ENCODE measurements around the gene COMMD9. TPM values are rescaled to one million over a fixed set of nuclear protein-coding genes. Genes with fewer than 3 reads are reported as not detected.

COMMD9 gene
- total and polyA plus RNA-seq, 2 donors (not counting 1 experiment from before 2014, with no cell fraction given) = 41.3 to 47.4 TPM

- no peaks in the 10 kb centered on the region for H3K9me3 Mint-ChIP-seq (ENCODE audit: insufficient read depth)
- intact Hi-C loops (cut with micrococcal nuclease) = loop anchor here (5.0 kb wide), 1 partner anchor 367 kb away; no protein-coding TSS in a partner anchor
- DNase-seq = no peak
- H3K27me3 Mint-ChIP-seq = peaks cover 28% of the 10 kb centered on the region
- no peak overlapping the region for H2AFZ ChIP-seq (ENCODE audit: insufficient read depth, low read depth, low read length, poor library complexity, severe bottlenecking)
- H3K36me3 ChIP-seq (replicated peaks in 1 of 2; ENCODE audit: control extremely low read depth in 1 of 2, control insufficient read depth in 1 of 2, extremely low read depth in 1 of 2, insufficient read depth in 2 of 2, low read length in 1 of 2) = no peaks in the 10 kb centered on the region
- CTCF ChIA-PET = interaction anchor here (1.3 to 3.3 kb wide), 3 partner anchors 13 to 188 kb away, joined by 6 to 21 read pairs (median 12); no protein-coding TSS in a partner anchor
- H3K9ac ChIP-seq (ENCODE audit: low read length) = no peak overlapping the region
- H3K27ac Mint-ChIP-seq = no peak overlapping the region
- no peak overlapping the region for H3K4me3 ChIP-seq (ENCODE audit: control extremely low read depth in 1 of 5, extremely low read depth in 1 of 5, insufficient read depth in 1 of 5, low read depth in 2 of 5, low read length in 4 of 5)
- no peaks in the 10 kb centered on the region for H3K27me3 ChIP-seq (replicated peaks in 1 of 4; ENCODE audit: control extremely low read depth in 1 of 4, control insufficient read depth in 3 of 4, insufficient read depth in 4 of 4, low read length in 3 of 4)
- H3K4me3 Mint-ChIP-seq = no peak overlapping the region
- no peaks in the 10 kb centered on the region for H3K4me1 Mint-ChIP-seq
- no peak for ATAC-seq (ENCODE audit: low read depth)
- TF ChIP-seq EZH2 (IDR thresholded peaks at IDR 0.05; ENCODE audit: borderline replicate concordance, insufficient read depth, low read depth, low read length, poor library complexity, severe bottlenecking) = no peak
- TF ChIP-seq, protein P1, sequence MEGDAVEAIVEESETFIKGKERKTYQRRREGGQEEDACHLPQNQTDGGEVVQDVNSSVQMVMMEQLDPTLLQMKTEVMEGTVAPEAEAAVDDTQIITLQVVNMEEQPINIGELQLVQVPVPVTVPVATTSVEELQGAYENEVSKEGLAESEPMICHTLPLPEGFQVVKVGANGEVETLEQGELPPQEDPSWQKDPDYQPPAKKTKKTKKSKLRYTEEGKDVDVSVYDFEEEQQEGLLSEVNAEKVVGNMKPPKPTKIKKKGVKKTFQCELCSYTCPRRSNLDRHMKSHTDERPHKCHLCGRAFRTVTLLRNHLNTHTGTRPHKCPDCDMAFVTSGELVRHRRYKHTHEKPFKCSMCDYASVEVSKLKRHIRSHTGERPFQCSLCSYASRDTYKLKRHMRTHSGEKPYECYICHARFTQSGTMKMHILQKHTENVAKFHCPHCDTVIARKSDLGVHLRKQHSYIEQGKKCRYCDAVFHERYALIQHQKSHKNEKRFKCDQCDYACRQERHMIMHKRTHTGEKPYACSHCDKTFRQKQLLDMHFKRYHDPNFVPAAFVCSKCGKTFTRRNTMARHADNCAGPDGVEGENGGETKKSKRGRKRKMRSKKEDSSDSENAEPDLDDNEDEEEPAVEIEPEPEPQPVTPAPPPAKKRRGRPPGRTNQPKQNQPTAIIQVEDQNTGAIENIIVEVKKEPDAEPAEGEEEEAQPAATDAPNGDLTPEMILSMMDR (IDR thresholded peaks at IDR 0.05) = no peak
- H3K4me2 ChIP-seq (replicated peaks; ENCODE audit: low read depth, low read length, poor library complexity, severe bottlenecking) = no peak overlapping the region
- WGBS (ENCODE audit: insufficient coverage) = no CpG with 5 or more reads among the region's 1 CpG
- POLR2A ChIA-PET = no interaction called here
- H3K27ac ChIP-seq (ENCODE audit: low read length in 2 of 2) = no peak overlapping the region
- H3K4me1 ChIP-seq (ENCODE audit: control insufficient read depth in 2 of 2, insufficient read depth in 2 of 2, low read length in 2 of 2) = no peaks in the 10 kb centered on the region
- H4K20me1 ChIP-seq (ENCODE audit: control insufficient read depth, insufficient read depth, low read length, poor library complexity, severe bottlenecking) = no peaks in the 10 kb centered on the region
- no peaks in the 10 kb centered on the region for H3K9me3 ChIP-seq (ENCODE audit: control extremely low read depth in 1 of 3, control insufficient read depth in 2 of 3, insufficient read depth in 1 of 3, low read length in 2 of 3)
- H3K79me2 ChIP-seq (ENCODE audit: control insufficient read depth, insufficient read depth, low read length) = no peaks in the 10 kb centered on the region
Measured at GRCh38 chr11:36305047-36305446, 15.8 kb upstream of the COMMD9 start.

- H3K27me3 Mint-ChIP-seq = peaks cover 21% of the 10 kb centered on the region
- Histone ChIP-seq H3K9ac (ENCODE audit: low read length) (no peak overlapping the region), H3K27me3 (replicated peaks in 1 of 4; ENCODE audit: control extremely low read depth in 1 of 4, control insufficient read depth in 3 of 4, insufficient read depth in 4 of 4, low read length in 3 of 4) (no peaks in the 10 kb centered on the region), H2AFZ (ENCODE audit: insufficient read depth, low read depth, low read length, poor library complexity, severe bottlenecking) (no peak overlapping the region), H4K20me1 (ENCODE audit: control insufficient read depth, insufficient read depth, low read length, poor library complexity, severe bottlenecking) (no peaks in the 10 kb centered on the region), H3K4me2 (replicated peaks; ENCODE audit: low read depth, low read length, poor library complexity, severe bottlenecking) (no peak overlapping the region), H3K27ac (ENCODE audit: low read length in 2 of 2) (no peak overlapping the region), H3K9me3 (ENCODE audit: control extremely low read depth in 1 of 3, control insufficient read depth in 2 of 3, insufficient read depth in 1 of 3, low read length in 2 of 3) (no peaks in the 10 kb centered on the region), H3K79me2 (ENCODE audit: control insufficient read depth, insufficient read depth, low read length) (no peaks in the 10 kb centered on the region), H3K4me1 (ENCODE audit: control insufficient read depth in 2 of 2, insufficient read depth in 2 of 2, low read length in 2 of 2) (no peaks in the 10 kb centered on the region), H3K36me3 (replicated peaks in 1 of 2; ENCODE audit: control extremely low read depth in 1 of 2, control insufficient read depth in 1 of 2, extremely low read depth in 1 of 2, insufficient read depth in 2 of 2, low read length in 1 of 2) (no peaks in the 10 kb centered on the region), H3K4me3 (ENCODE audit: control extremely low read depth in 1 of 5, extremely low read depth in 1 of 5, insufficient read depth in 1 of 5, low read depth in 2 of 5, low read length in 4 of 5) (no peak overlapping the region)
- H3K9me3 Mint-ChIP-seq (ENCODE audit: insufficient read depth) = no peaks in the 10 kb centered on the region
- H3K27ac Mint-ChIP-seq = no peak overlapping the region
- CTCF ChIA-PET = interaction anchor here (2.1 to 3.3 kb wide), 2 partner anchors 175 to 189 kb away, joined by 12 to 21 read pairs; no protein-coding TSS in a partner anchor
- POLR2A ChIA-PET = no interaction called here
- no peak overlapping the region for H3K4me3 Mint-ChIP-seq
- no peaks in the 10 kb centered on the region for H3K4me1 Mint-ChIP-seq
- no peak for DNase-seq
- no CpG with 5 or more reads among the region's 1 CpG for WGBS (ENCODE audit: insufficient coverage)
- ATAC-seq (ENCODE audit: low read depth) = no peak
- TF ChIP-seq EZH2 (IDR thresholded peaks at IDR 0.05; ENCODE audit: borderline replicate concordance, insufficient read depth, low read depth, low read length, poor library complexity, severe bottlenecking) = no peak
- TF ChIP-seq, protein P1 (IDR thresholded peaks at IDR 0.05) = no peak
- intact Hi-C loops (cut with micrococcal nuclease) = no loop called here
Measured at GRCh38 chr11:36304351-36304750, 15.1 kb upstream of the COMMD9 start.
